Muscle layer of duodenum (tissue), 2 donors: ENCODE measurements around the gene AFF1.

ENCODE experiments used
- H3K27ac ChIP-seq: one replicate; pipeline ENCODE4 v1.7.0; 2013; ENCODE audit warnings: mild to moderate bottlenecking, low read length
- H3K27me3 ChIP-seq: one replicate; pipeline ENCODE4 v1.7.0; 2013; ENCODE audit warnings: low read depth, mild to moderate bottlenecking, control low read depth, low read length
- H3K36me3 ChIP-seq, 2 donors: one replicate each; pipeline ENCODE4 v1.7.0; 2013; ENCODE audit warnings: low read length in 2 of 2, control low read depth in 1 of 2, mild to moderate bottlenecking in 1 of 2; ENCODE audit not compliant: insufficient read depth in 2 of 2, control insufficient read depth in 1 of 2
- H3K4me1 ChIP-seq, 2 donors: one replicate each; pipeline ENCODE4 v1.7.0; 2013; ENCODE audit warnings: low read length in 2 of 2, mild to moderate bottlenecking in 2 of 2, control low read depth in 1 of 2, moderate library complexity in 1 of 2; ENCODE audit not compliant: insufficient read depth in 2 of 2, control insufficient read depth in 1 of 2
- H3K4me3 ChIP-seq, 2 donors: one replicate each; pipeline ENCODE4 v1.7.0; 2013; ENCODE audit warnings: low read length in 2 of 2, low read depth in 1 of 2, mild to moderate bottlenecking in 1 of 2
- H3K9me3 ChIP-seq, 2 donors: one replicate each; pipeline ENCODE4 v1.7.0; 2013; ENCODE audit warnings: low read length in 2 of 2, control low read depth in 1 of 2, mild to moderate bottlenecking in 1 of 2; ENCODE audit not compliant: control insufficient read depth in 1 of 2
- donor health status: healthy.

Gene AFF1

DNA sequence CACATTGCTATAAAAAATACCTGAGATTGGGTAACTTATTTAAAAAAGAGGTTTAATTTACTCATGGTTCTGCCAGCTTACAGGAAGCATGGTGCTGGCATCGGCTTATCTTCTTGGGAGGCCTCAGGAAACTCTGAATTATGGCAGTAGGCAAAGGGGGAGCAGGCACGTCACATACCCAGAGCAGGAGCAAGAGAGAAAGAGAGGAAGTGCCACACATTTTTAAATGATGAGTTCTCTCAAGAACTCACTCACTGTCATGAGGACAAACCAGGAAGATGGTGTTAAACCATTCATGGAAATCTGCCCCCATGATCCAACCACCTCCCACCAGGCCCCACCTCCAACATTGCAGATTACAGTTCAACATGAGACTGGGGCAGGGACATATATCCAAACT lies 10.0 kb upstream of the AFF1 start:
- H3K27ac ChIP-seq: no peak overlapping the region

DNA sequence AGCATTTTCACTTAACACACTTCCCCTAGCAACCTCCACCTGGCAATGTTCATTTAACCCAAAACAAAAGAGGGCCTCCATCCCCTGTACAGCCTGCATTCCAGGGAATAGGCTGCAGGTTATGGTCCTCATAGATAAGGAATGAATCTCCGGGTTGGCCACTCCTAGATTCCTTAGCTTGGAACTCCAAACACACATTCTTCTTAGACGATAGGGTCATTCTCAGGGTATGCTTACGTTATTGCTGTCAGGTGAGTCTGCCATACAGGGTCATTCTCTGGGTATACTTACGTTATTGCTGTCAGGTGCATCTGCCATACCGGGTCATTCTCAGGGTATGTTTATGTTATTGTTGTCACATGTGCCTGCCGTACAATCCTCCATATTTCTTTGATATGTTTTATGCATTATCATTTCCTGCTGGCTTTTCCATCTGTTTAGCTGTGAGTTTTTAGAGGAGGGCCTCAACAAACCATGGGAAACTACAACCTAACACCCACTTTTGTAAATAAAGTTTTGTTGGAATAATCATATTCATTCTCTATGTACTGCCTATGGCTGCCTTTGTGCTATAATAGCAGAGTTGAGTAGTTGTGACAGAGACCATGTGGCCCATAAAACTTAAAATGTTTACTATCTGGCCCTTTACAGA lies 8.2 kb upstream of the AFF1 start:
- no peaks in the 10 kb centered on the region for H3K27me3 ChIP-seq
- H3K27ac ChIP-seq: no peak overlapping the region
- no peak overlapping the region for H3K4me3 ChIP-seq
- H3K9me3 ChIP-seq: no peaks in the 10 kb centered on the region
- peaks cover 5 to 10% of the 10 kb centered on the region in 2 donors for H3K36me3 ChIP-seq
- H3K4me1 ChIP-seq: peaks cover 0 to 5% of the 10 kb centered on the region in 2 donors

More for the DNA sequence above, 10.0 kb upstream of the AFF1 start:
- Histone ChIP-seq H3K27me3 (no peaks in the 10 kb centered on the region), H3K4me3 (no peak overlapping the region), H3K9me3 (no peaks in the 10 kb centered on the region), H3K36me3 (peaks cover 0 to 3% of the 10 kb centered on the region in 2 donors), H3K4me1 (peaks cover 0 to 5% of the 10 kb centered on the region in 2 donors)

DNA sequence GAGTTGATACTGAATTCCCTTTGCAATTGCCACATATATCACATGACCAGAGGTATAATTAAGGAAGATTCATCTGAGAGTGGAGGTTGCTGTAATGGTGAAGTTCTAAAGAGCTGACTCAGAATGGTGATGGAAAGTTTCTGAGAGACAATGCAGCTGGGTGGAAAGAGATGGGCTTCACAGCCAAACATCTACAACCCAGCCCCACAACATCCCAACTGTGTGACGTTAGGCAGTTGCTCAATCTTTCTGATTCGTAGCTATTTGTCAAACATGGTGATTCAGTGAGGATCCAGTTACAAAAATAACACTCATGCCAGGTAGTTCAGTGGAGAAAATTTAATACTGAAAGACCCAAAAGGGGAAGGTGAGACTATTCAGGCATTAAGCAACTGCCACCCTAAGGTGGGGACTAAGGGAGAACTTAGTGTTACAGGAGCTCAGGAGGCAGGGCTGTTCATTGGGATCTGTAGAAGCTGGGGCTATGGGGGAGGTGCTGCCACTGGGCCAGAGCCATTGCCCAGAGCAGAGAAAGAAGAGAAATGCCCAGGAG lies 6.9 kb upstream of the AFF1 start:
- peaks cover 5 to 10% of the 10 kb centered on the region in 2 donors for H3K36me3 ChIP-seq
- H3K27ac ChIP-seq: no peak overlapping the region
- H3K9me3 ChIP-seq: no peaks in the 10 kb centered on the region
- no peak overlapping the region for H3K4me3 ChIP-seq
- H3K27me3 ChIP-seq: no peaks in the 10 kb centered on the region
- H3K4me1 ChIP-seq: peaks cover 0 to 5% of the 10 kb centered on the region in 2 donors

DNA sequence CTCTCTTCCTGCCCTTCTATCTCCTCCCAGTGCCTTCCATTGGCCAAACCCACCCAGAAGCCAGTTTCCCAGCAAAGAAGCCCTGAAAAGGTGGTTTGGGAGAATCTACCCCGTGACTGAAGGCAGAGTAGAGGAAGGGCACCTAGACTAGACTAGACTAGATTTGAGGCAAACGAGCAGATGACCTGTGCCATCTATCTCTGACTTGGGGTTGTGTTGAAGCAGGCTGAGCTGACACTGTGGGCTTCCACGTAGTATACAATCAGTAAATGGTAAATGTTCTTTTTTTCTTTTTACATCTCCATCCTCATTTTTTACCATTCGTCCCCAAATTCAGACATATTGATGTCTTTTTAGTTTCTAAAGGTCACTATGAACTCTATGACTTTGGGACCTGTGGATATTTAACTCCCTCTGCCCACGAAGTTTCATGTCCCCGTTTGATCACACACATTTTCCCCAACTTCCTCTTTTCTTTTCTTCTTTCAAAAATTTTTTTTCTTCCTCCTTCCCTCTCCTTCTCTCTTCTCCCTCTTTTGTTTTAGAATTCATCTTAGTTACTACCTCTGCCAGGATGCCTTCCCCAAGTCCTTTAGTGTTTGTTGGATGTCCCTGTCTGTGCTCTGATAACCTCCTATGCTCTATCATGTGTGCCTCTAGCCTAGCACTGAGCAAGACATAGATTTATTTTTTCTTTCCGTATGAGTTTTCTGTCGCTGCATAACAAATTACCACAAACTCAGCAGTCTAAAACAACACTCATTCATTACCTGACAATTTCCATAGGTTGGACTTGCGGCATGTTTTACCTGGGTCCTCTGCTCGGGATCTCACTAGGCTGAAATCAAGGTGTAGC lies 6.2 kb upstream of the AFF1 start:
- no peak overlapping the region for H3K4me3 ChIP-seq
- no peak overlapping the region for H3K27ac ChIP-seq

GRCh38 chr4:86934147-86934770 lies 552 bp upstream of the AFF1 start:
- H3K4me3 ChIP-seq: peak overlapping the region; percentile 73 to 91
- peak overlapping the region; percentile 99 for H3K27ac ChIP-seq
- no peaks in the 10 kb centered on the region for H3K9me3 ChIP-seq
- H3K36me3 ChIP-seq: peaks cover 5 to 7% of the 10 kb centered on the region in 2 donors
- H3K27me3 ChIP-seq: no peaks in the 10 kb centered on the region
- H3K4me1 ChIP-seq: peaks cover 7 to 8% of the 10 kb centered on the region in 2 donors

More for the DNA sequence above, 6.2 kb upstream of the AFF1 start:
- peaks cover 5 to 10% of the 10 kb centered on the region in 2 donors for H3K36me3 ChIP-seq
- peaks cover 5% of the 10 kb centered on the region in 2 donors for H3K4me1 ChIP-seq
- no peaks in the 10 kb centered on the region for H3K27me3 ChIP-seq
- H3K9me3 ChIP-seq: no peaks in the 10 kb centered on the region

- Histone ChIP-seq H3K27me3 (no peaks in the 10 kb centered on the region), H3K4me1 (peaks cover 7 to 18% of the 10 kb centered on the region in 2 donors), H3K9me3 (no peaks in the 10 kb centered on the region), H3K36me3 (peaks cover 5 to 7% of the 10 kb centered on the region in 2 donors), H3K4me3 (peak overlapping the region; percentile 73 to 83), H3K27ac (peak overlapping the region; percentile 85)
These were observed 698 bp downstream of the AFF1 start for GRCh38 chr4:86935566-86935852.

DNA sequence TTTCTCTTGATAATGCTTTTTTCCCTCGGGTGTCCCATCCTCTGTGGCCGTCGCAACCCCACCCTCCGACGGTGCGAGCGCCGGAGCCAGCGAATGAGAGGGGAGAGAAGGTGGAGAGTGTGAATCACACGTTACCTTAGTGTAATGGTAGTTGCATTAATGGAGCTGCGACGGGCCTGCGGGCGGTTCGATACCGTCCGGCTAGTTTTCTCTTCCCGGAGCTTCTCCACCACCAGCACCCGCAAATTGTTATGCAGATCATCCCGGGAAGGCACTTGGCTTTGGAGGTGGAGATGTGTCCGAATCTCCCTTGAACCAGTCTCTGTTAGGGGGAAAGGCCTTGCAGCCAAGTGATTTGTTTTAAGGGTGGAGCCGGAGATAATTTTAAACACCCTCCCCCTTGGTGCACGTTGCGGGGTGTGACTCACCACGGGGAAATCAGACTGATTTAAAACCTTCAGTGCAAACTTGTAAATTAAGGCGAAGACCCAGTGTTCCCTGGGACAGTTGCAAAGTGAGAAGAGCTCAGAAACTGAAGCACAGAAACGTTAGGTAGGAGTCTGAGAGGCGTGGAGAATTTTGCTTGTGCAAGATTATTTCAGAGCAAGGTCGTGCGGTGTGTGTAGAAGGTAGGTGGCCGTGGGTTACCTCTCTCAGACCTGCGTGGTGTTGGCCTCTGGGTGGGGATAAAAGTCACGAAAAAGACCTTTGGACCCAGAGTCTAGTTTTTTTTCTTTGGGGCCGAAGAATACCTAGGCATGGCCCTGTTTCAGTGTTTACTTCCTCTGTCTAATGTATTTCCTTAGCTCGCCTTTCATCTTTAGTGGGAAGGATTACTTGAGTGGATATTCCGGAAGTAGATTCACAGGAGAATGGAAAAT lies 1.3 kb downstream of the AFF1 start:
- H3K27ac ChIP-seq: peak overlapping the region; percentile 85
- no peaks in the 10 kb centered on the region for H3K27me3 ChIP-seq
- peak overlapping the region; percentile 73 to 83 for H3K4me3 ChIP-seq
- peaks cover under 1 to 2% of the 10 kb centered on the region in 2 donors for H3K36me3 ChIP-seq
- peaks cover 7 to 18% of the 10 kb centered on the region in 2 donors for H3K4me1 ChIP-seq
- no peaks in the 10 kb centered on the region for H3K9me3 ChIP-seq

DNA sequence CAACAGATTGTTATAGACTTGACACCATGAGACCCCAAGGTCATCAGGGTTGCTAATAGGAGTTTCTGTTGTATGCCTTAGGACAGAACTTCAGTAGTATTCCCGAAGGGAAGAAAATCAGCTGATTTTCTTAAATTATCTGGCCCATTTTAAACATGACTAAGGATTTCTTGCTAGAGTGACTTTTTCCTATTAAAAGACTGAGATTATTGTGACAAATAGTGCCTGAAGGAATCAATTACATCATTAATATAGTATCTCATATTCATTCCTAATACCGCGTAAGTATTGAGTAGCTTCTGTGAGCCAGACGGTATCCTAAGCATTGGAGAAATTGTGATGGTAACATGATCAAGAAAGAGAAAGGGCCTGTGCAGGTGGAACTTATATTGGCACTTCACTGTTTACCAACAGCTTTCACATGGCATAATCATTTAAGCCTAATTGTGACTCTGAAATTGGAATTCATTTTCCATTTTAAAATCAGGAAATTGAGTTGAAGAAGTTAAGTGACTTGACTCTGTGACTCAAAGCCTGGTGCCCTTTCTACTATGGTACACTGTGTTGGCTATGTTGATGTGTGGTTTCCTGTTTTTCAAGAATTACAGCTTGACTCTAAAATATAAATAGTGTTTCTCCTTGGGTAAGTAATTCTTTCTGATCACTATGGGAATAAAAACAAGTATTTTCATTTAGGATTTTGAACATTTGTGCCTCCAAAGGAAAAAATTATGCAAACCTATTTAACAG lies 4.1 kb downstream of the AFF1 start:
- peaks cover 4 to 18% of the 10 kb centered on the region in 2 donors for H3K4me1 ChIP-seq
- peak overlapping the region; percentile 71 for H3K27ac ChIP-seq
- H3K9me3 ChIP-seq: no peaks in the 10 kb centered on the region
- no peaks in the 10 kb centered on the region for H3K36me3 ChIP-seq
- no peak overlapping the region for H3K4me3 ChIP-seq
- no peaks in the 10 kb centered on the region for H3K27me3 ChIP-seq

GRCh38 chr4:86939729-86940575 lies 5.1 kb downstream of the AFF1 start:
- Histone ChIP-seq H3K36me3 (no peaks in the 10 kb centered on the region), H3K4me1 (peaks cover 6 to 18% of the 10 kb centered on the region in 2 donors), H3K27me3 (no peaks in the 10 kb centered on the region), H3K27ac (peak overlapping the region; percentile 71), H3K4me3 (no peak overlapping the region), H3K9me3 (no peaks in the 10 kb centered on the region)
